Fibroblast of skin of left quadriceps (primary cell): ENCODE results near the gene ABCC6.
"Not testable (repeated sequence)": the region's sequence is repeated elsewhere in the genome, so short reads cannot be mapped to it uniquely, and the experiment has no call there.

Experiments
- DNase-seq, 2 experiments: peaks; one replicate each; pipeline ENCODE4 v3.0.0-alpha.2; 2013; ENCODE audit warnings: low read depth in 2 of 2

Gene ABCC6

DNA sequence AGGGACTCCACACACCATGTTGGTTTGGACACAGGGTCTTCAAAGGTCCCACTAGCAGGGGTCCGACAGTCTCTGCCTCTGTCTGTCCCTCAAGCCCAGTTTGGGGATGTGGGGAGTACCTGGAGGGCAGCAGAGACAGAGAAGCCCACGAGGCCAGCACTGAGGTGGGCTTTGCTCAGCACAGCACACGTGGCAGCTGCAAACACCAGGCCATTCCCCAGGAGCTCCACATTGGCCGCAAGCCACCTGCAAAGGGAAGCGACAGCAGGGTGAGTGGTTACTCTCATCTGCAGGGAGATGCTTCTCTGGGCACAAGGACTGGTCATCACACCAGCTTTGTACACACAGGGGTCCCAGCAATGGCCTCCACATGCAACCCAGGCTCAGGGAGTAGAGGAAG lies 62.0 kb downstream of the ABCC6 start:
- DNase-seq = no peak

- no peak for DNase-seq
Measured at GRCh38 chr16:16159662-16160061, 63.6 kb downstream of the ABCC6 start.

DNA sequence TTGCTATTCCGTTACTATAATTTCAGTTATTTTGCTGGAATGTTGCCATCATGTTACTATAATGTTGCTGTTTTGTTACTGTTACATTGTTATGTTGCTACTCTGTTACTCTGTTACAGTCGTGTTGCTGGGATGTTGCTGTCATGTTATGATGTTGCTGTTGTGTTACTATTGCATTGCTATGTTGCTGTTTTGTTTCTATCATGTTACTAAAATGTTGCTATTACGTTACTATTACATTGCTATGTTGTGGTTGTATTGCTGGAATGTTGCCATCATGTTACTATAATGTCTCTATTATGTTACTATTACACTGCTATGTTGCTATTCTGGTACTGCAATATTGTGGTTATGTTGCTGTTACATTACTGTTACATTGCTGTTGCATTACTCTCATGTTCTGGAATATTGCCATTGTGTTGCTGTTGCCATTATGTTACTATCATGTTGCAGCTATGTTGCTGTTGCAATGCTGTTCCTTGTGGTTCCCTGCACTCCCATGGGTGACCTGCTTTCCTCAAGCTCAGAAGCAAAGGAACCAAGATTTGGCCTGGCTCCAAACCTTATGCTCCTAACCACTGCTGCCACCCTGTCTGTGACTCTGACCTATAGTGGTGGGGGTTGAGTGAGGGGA lies 64.4 kb downstream of the ABCC6 start:
- DNase-seq = no peak

DNA sequence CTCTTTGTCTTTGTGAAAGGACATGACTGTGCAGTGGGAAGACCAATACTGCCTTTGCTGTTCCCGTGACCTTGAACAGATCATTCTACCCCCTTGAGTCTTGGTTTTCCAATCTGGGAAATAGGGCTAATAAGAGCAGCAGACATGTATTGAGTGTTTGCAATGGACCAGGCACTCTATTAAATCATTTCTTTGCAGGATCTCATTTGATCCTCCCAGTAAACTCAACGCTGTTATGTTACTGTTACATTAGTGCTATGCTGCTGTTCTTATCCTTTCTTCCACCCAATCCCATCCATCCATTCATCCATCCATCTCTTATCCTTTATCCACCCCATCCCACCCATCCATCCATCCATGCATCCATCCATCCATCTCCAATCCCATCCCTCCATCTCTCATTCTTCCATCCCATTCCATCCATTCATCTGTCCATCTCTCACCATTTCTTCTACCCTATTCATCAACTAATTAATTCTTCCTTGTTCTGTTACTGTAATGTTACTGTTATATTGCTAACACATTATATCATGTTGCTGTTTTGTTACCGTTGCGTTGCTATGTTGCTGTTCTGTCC lies 65.1 kb downstream of the ABCC6 start:
- no peak for DNase-seq

DNA sequence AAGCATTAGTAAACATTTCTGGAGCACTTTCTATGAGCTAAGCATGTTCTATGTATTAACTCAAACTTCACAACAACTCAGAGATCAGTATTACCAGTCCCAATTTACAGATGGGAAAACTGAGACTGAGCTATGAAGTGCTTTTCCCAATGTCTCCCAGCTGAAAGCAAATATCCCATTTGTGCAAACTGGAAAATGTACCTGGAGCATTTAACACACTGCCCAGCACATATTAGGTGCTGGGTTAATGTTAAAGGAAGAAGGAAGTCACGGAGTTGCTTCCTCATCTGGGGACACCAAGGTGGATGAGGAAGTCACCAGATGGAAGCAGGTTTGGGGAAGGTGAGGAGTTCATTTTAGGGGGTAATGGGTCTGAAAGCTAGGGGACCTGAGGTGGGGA lies 66.1 kb downstream of the ABCC6 start:
- no peak for DNase-seq

DNA sequence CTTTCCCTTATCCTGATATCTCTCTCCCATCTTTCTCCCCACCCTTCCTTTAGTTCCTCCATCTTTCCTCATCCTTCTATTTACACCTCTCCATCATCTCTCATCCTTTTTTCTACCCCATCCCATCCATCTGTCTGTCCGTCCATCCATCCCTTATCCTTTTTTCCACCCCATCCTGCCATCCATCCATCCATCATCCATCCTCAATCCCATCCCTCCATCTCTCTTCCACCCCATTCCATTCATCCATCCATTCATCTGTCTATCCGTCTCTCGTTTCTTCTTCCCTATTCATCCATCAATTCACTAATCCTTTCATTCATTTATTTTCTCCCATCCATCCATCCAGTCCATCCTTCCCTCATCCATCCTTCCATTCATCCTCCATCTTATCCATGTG lies 68.1 kb downstream of the ABCC6 start:
- DNase-seq = no peak

DNA sequence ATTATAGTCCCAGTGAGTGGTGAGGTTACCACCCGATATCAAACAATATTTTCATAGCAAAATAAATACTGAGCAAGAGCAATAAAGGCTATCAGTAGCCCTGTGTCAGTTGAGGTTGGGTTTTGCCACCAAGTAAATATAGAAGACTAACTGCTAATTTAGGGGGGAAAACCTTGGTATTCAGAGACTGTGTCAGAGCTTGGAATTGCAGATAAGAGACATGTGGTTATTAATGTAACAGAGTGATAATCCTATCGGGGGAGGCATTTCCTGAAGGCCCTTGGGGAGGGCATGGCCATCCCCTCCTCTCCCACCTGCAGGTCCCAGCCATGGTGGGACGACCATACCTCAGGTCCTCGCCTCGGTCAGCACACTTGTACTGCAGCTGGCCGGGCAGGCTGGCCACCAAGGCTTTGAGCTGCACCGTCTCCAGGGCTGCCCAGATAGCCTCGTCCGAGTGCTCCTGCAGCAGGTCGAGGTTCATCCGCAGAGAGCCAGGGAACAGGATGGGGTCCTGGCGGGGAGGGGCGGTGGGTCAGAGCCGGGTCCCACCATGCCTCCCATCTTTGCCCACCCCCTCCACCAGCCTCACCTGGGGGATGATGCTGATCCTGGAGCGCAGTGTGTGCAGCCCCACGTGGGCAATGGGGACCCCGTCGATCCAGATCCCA lies 68.9 kb downstream of the ABCC6 start:
- no peak for DNase-seq

- not testable (repeated sequence) for DNase-seq
Measured at GRCh38 chr16:16153000-16153399, 70.3 kb downstream of the ABCC6 start.

GRCh38 chr16:16151315-16151714 lies 72.0 kb downstream of the ABCC6 start:
- no peak for DNase-seq

GRCh38 chr16:16150878-16151152 lies 72.5 kb downstream of the ABCC6 start:
- no peak for DNase-seq

- no peak for DNase-seq
Measured at GRCh38 chr16:16150117-16150877, 73.0 kb downstream of the ABCC6 start.

DNA sequence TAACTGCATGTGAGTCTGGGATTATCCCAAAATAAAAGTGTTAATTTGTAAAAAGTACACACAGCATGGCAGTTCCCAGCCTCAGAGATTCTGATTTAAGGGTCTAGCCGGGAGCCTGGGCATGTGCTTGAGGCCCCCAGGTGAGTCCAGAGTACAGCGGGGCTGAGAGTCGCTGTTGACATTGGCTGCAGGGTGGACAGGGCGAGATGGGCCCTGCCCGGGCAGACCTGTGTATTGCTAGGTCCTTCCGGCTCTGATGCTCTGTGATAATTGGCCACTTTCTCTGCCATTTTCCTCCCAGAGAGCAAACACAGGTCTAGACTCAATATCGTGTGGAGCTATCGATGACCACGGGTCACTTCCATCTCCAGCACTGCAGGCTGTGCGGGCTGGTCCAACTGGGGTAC lies 73.6 kb downstream of the ABCC6 start:
- DNase-seq = no peak

GRCh38 chr16:16148755-16149154 lies 74.5 kb downstream of the ABCC6 start:
- no peak for DNase-seq

GRCh38 chr16:16148000-16148599 lies 75.2 kb downstream of the ABCC6 start:
- not testable (repeated sequence) for DNase-seq

- DNase-seq = no peak
Measured at GRCh38 chr16:16147316-16147999, 75.8 kb downstream of the ABCC6 start.

GRCh38 chr16:16146380-16147315 lies 76.6 kb downstream of the ABCC6 start:
- no peak for DNase-seq

- DNase-seq = no peak
Measured at GRCh38 chr16:16145286-16145685, 78.0 kb downstream of the ABCC6 start.

- no peak for DNase-seq
Measured at GRCh38 chr16:16144416-16144815, 78.9 kb downstream of the ABCC6 start.

DNA sequence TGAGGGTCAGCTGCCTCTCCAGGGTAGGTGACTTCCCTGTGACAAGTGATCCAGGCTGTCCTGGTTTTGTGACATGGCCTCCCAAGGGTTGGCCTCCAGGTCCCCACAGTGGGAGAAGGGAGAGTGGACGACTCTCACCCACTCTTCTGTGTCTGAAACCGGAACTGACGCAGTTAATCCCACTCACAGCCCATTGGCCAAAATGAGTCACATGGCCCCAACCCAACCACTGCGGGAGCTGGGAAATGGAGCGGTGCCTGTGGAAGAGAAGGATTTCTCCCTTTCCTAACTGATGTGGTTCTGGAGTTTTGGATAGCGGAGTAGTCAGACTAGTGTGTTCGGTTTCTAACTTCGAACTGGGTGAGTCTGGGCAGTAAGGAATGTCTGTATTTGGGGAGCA lies 79.4 kb downstream of the ABCC6 start:
- DNase-seq = no peak

DNA sequence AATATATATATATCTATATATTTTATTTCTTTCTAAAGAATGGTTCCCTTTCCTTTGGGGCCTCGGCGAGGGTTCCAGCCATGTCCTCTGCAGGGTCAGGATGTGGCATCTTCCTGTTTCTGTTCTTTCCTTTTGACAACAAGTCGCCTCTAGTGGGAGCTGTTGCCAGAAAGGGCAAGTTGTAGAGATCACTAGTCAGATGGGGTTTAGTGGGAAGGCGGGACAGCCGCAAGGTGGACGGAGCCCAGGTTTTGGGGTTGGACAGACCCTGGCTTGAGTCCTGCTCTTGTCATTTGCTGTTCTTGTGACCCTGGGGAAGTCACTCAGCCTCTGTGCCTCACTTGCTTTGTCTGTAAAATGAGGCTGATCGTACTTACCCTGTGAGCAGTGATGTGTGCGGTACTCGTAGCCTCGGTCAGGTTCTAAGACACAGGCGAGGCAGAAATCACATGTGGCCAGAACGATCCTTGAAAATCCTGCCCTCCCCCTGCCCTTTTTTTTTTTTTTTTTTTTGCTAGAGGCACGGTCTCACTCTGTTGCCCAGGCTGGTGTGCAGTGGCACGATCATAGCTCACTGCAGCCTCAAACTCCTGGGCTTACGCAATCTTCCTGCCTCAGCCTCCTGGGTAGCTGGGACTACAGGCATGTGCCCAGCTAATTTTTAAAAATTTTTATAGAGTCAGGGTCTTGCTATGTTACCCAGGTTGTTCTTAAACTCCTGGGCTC lies 80.1 kb downstream of the ABCC6 start:
- no peak for DNase-seq
